Left colon (tissue), 2 donors: ENCODE data around the gene SUOX. TPM values are rescaled to one million over a fixed set of nuclear protein-coding genes. Genes with fewer than 3 reads are reported as not detected.

ENCODE experiments used
- ATAC-seq: fragments of 200-7000 bp; cut with Tn5 transposase; one replicate; pipeline ENCODE4 v1.9.1; 2020; ENCODE audit warnings: mild to moderate bottlenecking, moderate library complexity
- DNase-seq, 2 donors: peaks; one replicate each; pipeline ENCODE4 v3.0.0-alpha.2; 2020
- intact Hi-C, 2 donors: fragments of 100-400 bp; cut with DNase I in 1 of 2; cut with micrococcal nuclease in 1 of 2; formaldehyde crosslinking; loops; one replicate each; pipeline versions ENCODE4 v1.11.2 to v1.14.0; 2022; cut with DNase I, micrococcal nuclease
- long read RNA-seq: library from polyadenylated mRNA; unstranded; transcript quantifications from one replicate; pipeline ENCODE4 v2.0.0, GENCODE V29; 2021
- total RNA-seq, 2 donors: library from RNA; stranded (reverse); fragmentation: NEBNext Ultra II Directional; extraction: Animal tissue kit (Norgen Biotek cat#: 25700); gene quantifications; one replicate each; pipeline ENCODE4 v1.2.1, GENCODE V29; 2021
- donor health status: DM: no; HTN: no; CAD: no.
- donor health status: DM: yes; HTN: yes; CAD: no.

The SUOX gene
- total RNA-seq: 10 to 100 TPM; 24.1 to 24.4 TPM
- long read RNA-seq, transcript SUOX-201 (5 exons, 2,364 nt): major isoform, 15 of 42 reads
- long read RNA-seq, partial matches to known transcripts: 3 of 42 reads
- long read RNA-seq, other reads (novel, unspliced or antisense): 15 of 42 reads

DNA sequence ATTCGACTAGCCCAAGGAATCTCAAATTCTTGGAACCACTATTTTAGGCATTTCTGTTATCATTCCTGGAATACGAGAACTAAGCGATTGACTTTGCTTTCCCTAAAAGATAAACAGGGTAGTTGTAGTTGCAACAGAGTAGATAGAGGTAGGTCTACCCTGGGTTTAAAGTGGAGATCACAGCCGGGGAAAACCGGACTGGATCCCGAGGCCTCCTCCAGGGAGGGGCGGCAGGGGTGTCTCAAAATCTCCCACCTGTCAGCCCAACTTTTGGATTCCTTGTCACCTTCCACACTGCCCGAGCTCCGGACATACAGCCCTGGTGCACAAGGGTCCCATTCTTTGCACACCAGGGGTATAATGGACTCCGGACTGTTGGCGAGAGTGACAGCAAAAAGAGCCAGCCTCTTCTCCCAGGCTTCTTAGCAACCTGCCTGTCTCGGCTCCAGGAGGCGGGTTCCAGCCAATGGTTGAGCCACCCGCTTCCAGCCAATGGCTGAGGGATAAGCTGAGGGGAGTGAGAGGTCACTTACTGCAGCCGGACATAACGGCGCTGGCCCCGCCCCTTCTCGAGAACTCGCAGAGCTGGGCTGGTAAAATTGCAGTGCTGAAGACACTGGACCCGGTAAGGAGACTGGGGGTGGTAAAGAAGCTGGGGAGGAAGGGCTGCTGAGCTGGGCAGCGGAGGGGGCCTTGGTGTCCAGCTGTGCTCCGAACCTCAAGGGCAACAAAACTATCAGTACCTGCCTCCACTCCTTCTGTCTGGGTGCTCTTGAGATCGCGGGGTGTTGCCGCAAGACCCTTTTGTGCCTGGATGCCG, at the start of gene SUOX:
Gene SUOX, plus strand, starts transcription at position 562 of the 820 bp plus-strand sequence. CDS start 4,946 bp downstream, outside the sequence.
- intact Hi-C loops: loop anchor here in 1 of 2 donors (5.0 kb wide), 1 partner anchor 40 kb away; no protein-coding TSS in a partner anchor

DNA sequence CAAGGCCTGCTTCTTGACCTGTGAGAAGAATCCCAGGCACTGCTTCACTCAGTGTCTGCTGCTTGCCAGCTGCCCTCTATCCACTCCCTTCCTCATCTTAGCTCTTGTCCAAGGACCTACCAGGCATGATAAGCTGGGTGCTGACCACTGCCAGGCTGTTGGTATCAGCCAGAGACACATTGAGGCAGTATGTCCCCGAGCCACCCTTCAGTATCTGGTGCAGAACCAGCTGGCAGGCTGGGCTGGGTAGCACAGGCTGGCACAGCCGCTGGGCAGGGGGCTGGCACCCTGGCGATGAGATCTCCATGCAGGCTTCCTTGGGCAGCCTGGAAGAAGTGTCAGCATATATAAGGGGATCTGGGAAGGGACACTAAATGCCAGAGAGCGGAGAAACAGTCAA, 41.7 kb upstream of the SUOX start:
- intact Hi-C loops: no loop called here
- DNase-seq (no peak), ATAC-seq (peak; percentile 2)

More for the DNA sequence above, at the start of gene SUOX:
- DNase-seq: peak; percentile 95 to 99
- ATAC-seq: peak; percentile 94

DNA sequence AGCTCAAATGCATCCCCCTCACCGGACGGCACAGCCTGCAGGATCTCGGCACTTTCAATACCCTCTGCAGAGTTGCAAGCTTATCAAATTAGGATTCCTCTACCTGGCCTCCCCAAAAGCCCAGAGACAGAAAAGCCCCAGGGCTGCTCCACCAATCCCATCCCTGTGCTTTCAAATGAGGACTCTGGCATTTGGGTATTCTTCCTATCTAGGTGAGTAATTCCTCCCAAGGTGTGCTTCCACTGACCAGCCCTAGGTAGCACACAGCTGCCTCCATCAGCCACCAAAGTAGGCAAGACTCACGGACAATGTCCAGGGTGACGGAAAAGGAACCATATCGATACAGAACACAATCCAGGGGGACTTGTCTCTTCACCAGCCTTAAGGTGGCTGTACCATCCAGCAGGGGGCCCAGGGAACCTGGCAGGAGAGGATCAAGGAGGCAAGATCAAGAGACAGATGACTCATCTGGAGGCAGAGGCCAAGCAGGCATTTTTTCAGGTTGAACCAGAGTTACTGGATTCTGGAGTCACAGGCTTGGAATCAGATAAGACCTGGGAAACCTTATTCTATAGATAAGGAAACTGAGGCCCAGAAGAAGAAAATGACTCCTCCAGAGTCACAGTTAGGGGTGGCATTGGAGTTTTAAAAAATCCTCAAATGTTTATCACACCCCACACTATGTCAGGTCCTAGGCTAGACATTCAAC, 41.1 kb upstream of the SUOX start:
- intact Hi-C loops: no loop called here
- ATAC-seq: peak; percentile 54
- DNase-seq: no peak

DNA sequence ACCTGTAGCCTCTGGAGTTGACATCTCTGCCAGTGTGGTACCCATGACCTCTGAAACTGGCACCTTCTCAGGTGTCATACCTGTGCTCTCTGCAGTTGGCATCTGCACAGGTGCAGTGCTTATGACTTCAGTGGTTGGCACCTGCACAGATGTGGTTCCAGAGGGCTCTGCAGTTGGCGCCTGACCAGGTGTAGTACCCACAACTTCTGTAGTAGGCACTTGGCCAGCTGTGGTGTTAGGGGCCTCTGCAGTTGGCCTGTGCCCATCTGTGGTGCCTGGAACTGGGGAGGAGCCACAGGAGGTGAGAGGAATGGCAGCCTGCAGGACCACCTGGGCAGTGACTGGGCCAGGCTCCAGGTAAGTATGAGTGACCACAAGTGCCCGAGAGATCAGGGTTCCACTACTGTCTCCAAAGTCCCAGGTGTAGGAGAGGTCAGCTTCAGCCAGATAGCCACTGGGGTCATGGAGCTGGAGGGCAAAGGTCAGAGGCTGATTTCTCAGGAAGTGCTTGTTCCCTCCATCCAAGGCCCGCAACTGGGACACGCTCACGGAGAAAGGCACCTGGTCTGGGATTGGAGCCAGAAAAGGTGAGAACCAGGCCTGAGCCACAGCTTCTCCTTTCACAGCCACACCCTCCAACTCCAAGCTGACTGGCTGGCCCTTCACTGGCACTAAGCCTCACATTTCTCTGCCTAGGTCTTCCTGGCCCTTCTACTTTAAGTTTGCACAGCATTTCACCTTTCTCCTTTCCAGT, 39.8 kb upstream of the SUOX start:
- intact Hi-C loops: no loop called here
- ATAC-seq (peak; percentile 88), DNase-seq (peak; percentile 51 to 62)

DNA sequence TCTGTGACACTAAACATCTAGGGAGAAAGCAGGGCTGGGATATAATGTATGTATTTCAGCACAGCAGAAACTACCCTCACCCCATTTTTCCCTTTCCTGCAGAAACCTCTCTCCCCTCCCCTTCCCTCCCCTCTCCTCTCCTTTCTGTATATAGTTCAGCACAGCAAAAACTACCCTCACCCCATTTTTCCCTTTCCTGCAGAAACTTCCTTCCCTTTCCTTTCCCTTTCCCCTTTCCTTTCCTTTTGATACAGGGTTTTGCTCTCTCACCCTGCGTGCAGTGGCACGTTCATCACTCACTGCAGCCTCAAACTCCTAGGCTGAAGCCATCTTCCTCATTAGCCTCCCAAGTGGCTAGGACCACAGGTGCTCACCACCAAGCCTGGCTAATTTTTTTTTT, 33.3 kb upstream of the SUOX start:
- no peak for DNase-seq

DNA sequence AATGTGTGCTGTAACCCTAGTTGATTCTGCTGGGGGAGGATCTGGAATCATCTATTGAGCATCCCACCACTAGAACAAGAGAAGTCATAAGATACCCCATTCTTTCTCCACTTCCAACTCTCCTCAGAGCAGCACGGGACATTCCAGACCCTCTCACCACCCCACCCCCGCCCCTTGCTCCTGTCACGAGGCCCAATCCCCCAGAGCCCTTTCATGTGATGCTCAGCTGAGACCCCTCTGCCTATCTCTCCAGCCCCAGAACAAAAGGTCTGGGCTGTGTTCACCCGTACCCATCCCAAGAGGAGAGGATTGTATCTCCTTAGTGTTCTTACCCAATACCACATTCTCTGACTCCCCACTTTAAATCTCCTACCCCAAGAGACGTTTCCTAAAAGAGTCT, 31.8 kb upstream of the SUOX start:
- DNase-seq (no peak), ATAC-seq (no peak)
- intact Hi-C loops: no loop called here

More for the DNA sequence above, 33.3 kb upstream of the SUOX start:
- ATAC-seq: no peak
- intact Hi-C loops: no loop called here

DNA sequence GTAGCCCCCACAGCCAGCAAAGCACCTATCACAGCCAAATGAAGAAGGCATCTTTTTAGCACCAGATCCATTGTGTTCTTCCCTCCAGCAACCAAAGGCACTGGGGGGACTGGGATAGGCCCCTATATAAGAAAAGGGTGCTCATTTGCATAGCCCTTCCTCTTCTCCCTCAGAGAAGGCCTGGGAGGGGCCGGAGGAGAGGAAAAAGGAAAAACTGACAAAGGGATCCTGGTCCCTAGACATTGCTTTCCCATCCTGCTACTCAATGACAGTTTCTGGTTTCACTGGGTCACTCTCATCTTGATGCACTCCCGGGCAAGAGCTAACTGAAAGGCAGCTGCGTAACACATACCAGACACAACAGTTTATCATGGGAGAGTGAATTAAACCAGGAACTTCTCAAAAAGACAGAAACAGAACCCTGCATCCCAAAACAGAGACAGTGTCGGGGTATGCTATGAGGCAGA, 31.1 kb upstream of the SUOX start, which contains the start of gene PMEL:
Gene PMEL, minus strand, starts transcription at position 102 of the 467 bp plus-strand sequence. Its CDS starts 31 bp downstream, at position 71.
- intact Hi-C loops: no loop called here
- ATAC-seq (peak; percentile 23), DNase-seq (no peak)

DNA sequence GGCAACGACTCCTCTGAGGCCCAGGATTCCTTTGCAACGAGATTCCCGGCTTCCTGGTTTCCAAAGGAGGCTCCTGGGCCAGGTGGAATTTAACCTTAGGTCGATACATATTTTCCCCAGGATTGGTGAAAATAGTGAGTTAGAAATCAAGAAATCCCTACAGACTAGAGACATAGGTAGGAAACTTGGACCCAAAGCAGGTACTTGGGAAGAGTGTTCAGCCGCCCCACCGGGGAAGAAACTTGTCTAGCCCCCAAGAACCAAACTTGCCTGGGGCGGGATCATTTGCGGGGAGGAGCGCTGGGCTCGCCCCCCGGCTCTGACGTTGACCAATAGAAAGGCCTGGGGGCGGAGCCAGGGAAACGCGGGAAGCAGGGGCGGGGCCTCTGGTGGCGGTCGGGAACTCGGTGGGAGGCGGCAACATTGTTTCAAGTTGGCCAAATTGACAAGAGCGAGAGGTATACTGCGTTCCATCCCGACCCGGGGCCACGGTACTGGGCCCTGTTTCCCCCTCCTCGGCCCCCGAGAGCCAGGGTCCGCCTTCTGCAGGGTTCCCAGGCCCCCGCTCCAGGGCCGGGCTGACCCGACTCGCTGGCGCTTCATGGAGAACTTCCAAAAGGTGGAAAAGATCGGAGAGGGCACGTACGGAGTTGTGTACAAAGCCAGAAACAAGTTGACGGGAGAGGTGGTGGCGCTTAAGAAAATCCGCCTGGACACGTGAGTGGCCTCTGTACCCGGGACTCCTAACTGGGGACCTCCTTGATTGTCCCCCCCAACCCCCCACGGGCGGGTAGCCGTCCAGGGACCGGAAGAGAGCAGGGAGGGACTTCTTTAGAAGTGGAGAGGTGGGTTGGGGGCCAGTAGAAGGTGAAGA, 30.4 kb upstream of the SUOX start, which contains the start of gene CDK2:
Gene CDK2, plus strand, starts transcription at position 423 of the 874 bp plus-strand sequence. Its CDS starts 179 bp downstream, at position 602.
- intact Hi-C loops: no loop called here
- peak; percentile 94 to 98 for DNase-seq
- peak; percentile 98 for ATAC-seq

DNA sequence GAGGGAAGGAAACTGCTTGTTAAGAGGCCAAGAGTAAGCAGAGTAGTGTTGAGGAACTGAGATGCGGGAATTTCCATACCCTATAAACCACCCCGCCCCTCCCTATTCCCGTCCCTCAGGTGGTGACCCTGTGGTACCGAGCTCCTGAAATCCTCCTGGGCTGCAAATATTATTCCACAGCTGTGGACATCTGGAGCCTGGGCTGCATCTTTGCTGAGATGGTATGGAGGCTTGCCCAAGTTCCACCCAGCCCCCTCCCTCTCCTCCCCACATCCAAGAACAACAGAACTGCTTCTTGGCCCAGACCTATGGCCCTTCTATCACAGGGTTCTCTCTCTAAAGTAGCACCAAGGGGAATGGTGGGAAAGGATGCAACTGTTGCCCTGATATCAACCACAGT, 27.7 kb upstream of the SUOX start:
- DNase-seq (no peak), ATAC-seq (no peak)
- intact Hi-C loops: no loop called here

DNA sequence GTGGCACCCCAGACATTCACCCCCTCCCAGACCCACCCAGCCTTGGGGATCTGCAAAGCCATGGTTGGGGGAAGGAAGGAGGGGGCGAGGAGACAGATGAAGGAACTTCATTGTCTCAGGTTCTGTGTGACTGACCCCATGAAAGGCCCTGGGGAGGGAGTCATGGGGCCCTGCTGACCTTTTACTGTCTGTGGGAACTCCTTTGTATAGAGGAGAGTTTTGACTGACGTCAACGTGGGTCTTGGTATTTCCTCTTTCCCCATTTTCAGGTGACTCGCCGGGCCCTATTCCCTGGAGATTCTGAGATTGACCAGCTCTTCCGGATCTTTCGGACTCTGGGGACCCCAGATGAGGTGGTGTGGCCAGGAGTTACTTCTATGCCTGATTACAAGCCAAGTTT, 26.3 kb upstream of the SUOX start:
- intact Hi-C loops: loop anchor here in 1 of 2 donors (5.0 kb wide), 1 partner anchor 38 kb away; the partner anchor contains the start of gene DGKA
- ATAC-seq (no peak), DNase-seq (no peak)

DNA sequence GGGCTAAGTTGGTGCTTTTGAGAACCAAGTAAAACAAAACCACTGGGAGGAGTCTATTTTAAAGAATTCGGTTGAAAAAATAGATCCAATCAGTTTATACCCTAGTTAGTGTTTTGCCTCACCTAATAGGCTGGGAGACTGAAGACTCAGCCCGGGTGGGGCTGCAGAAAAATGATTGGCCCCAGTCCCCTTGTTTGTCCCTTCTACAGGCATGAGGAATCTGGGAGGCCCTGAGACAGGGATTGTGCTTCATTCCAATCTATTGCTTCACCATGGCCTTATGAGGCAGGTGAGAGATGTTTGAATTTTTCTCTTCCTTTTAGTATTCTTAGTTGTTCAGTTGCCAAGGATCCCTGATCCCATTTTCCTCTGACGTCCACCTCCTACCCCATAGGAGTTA, 25.0 kb upstream of the SUOX start:
- ATAC-seq (no peak), DNase-seq (no peak)
- intact Hi-C loops: loop anchor here in 1 of 2 donors (5.0 kb wide), 1 partner anchor 40 kb away; the partner anchor contains the start of gene DGKA

DNA sequence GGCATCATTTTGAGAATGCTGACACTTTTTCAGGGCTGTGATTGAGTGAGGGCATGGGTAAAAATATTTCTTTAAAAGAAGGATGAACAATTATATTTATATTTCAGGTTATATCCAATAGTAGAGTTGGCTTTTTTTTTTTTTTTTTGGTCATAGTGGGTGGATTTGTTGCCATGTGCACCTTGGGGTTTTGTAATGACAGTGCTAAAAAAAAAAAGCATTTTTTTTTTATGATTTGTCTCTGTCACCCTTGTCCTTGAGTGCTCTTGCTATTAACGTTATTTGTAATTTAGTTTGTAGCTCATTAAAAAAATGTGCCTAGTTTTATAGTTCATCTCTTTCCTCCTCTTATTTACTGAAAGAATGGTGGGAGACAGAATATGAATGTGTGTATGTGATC, 24.6 kb upstream of the SUOX start:
- no peak for ATAC-seq
- intact Hi-C loops: loop anchor here in 1 of 2 donors (5.0 kb wide), 1 partner anchor 40 kb away; the partner anchor contains the start of gene DGKA
- DNase-seq: no peak

DNA sequence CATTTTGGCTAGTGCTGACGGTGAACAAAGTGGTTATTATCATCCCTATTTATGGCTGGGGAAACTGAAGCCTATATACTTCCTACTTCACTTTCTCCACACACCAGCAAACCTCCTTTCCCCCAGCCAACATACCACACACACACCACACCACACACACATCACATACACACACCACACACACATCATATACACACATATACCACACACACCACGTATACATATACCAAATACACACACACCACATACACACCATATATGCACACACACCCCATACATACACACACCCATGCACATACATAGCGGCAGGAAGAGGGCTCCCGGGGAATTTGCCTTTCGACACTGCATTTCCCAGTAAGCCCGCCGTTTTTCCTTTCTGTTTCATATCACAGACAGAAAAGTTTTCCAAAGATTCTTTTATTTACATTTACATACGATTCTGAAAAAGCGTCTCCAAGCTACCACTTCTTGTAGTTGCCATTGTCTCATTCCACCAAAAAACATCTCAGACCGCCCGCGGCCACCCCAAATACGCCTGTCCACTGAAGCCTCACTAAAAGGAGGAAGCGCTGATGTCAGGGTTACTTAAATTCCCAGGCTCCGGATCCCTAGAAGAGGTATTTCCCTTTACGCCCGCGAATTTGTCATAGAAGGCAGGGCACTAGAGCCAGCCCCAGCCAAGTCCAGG, 24.0 kb upstream of the SUOX start:
- intact Hi-C loops: loop anchor here in 1 of 2 donors (5.0 kb wide), 1 partner anchor 41 kb away; the partner anchor contains the start of gene DGKA
- DNase-seq (peak in 1 of 2 donors; percentile 35), ATAC-seq (peak; percentile 25)

DNA sequence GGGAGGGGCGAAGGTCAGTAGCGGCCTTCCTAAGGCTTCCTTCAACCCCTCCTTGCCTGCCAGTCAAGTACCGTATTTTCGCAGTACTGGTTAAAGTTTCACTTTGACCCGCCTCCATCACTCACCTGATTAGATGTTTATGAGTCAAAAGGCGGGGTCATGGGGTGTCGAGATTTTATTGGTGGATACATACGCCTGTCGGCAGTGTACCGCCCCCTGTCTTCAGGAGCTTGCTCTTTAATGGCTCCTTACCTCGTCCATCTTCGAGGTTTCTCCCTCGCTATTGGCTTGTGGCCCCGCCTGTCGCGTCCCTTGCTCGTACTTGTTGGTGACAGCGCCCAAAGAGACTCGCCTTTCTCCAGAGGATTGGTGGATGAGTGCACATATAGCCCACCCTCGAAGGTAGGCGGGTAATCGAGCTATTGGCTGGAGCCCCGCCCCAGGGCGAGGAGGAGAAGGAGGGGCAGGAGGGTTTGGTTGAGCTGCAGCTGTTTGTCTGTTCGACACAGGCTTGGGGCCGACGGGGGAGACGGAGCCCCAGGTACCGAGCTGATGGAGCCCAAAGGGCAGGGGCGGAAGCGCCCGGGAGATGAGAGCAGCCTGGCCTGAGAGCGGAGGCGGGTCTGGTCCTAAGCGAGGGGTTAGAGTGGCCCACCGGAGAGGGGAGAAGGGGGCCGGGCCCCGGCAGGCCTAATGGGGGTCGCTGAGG, 23.3 kb upstream of the SUOX start, which contains the start of gene RAB5B:
Gene RAB5B, plus strand, starts transcription at position 480 of the 709 bp plus-strand sequence. CDS start 12,883 bp downstream, outside the sequence.
- DNase-seq (peak; percentile 97 to 100), ATAC-seq (peak; percentile 84)
- intact Hi-C loops: loop anchor here in 1 of 2 donors (5.0 kb wide), 1 partner anchor 41 kb away; the partner anchor contains the start of gene DGKA

DNA sequence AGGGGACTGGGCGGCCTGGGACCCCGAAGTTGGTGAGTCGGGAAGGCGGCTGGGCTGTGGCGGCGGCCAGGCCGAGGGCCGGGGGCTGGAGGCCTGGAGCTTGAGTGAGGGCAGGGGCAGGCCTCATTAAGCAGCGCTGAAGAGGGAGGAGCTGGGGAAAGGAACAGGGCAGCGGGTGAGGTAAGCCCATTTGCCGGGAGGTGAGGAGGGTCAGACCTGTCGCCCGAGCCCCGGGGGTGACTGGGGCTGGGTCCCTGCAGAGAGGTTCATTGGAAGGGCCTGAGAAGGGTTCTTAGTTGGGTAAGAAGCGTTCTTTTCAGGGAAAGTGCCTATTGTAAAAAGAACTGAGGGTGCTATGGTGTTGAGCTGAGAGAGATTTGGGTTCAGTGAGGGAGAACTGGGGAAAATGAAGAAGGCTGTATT, 22.8 kb upstream of the SUOX start:
- intact Hi-C loops: loop anchor here in 1 of 2 donors (5.0 kb wide), 1 partner anchor 42 kb away; the partner anchor contains the start of gene DGKA
- DNase-seq (peak; percentile 66), ATAC-seq (peak; percentile 57)

DNA sequence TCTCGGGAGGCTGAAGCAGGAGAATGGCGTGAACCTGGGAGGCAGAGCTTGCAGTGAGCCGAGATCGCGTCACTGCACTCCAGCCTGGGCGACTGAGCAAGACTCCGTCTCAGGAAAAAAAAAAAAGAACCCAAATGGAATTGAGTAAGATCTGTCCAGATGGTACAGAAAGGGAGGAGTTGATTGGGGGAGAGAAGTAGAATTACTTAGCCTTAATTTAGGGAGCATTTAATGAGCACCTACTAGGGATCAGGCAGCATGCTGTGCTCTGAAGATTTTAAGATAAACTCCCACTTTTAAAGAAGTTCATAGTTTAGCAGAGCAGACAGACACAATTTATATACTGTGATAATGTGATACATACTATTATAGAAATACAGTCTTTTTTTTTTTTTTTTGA, 18.7 kb upstream of the SUOX start:
- ATAC-seq: no peak
- intact Hi-C loops: no loop called here

More for the DNA sequence above, 18.7 kb upstream of the SUOX start:
- no peak for DNase-seq
